Fibroblast of lung (primary cell): ENCODE results near the gene SLC24A5. TPM values are rescaled to one million over a fixed set of nuclear protein-coding genes. Genes with fewer than 3 reads are reported as not detected.

Experiments used
- DNase-seq, 2 donors: peaks; one replicate each; pipeline versions ENCODE4 v3.0.0 to v3.0.0-alpha.2; 2010; ENCODE audit warnings: low read depth in 2 of 2
- H2AFZ ChIP-seq: 2 replicates; pipeline ENCODE4 v1.5.1; 2012; ENCODE audit warnings: low read length, control low read depth, inconsistent platforms
- H3K27ac ChIP-seq: 2 replicates; pipeline ENCODE4 v1.5.1; 2011; ENCODE audit warnings: low read length, control low read depth; ENCODE audit not compliant: insufficient read depth
- H3K27me3 ChIP-seq: 2 replicates; pipeline ENCODE4 v1.5.1; 2011; ENCODE audit warnings: mild to moderate bottlenecking, low read length; ENCODE audit not compliant: control insufficient read depth, insufficient read depth
- H3K36me3 ChIP-seq: 2 replicates; pipeline ENCODE4 v1.5.1; 2011; ENCODE audit warnings: low read length; ENCODE audit not compliant: control insufficient read depth, insufficient read depth
- H3K4me1 ChIP-seq: 2 replicates; pipeline ENCODE4 v1.5.1; 2011; ENCODE audit warnings: low read length; ENCODE audit not compliant: control insufficient read depth, insufficient read depth; ENCODE audit errors: extremely low read depth
- H3K4me2 ChIP-seq: 2 replicates; pipeline ENCODE4 v1.5.1; 2011; ENCODE audit warnings: low read length, control low read depth; ENCODE audit not compliant: insufficient read depth; ENCODE audit errors: extremely low read depth
- H3K4me3 ChIP-seq, 4 experiments: fragments of 200-600 bp in 1 of 4; sonication (generic) in 1 of 4; replicated peaks in 1 of 4; 2 replicates each; pipeline ENCODE4 v1.5.1; 2011 to 2016; ENCODE audit warnings: low read length in 4 of 4, low read depth in 3 of 4, mild to moderate bottlenecking in 3 of 4, control low read depth in 2 of 4, inconsistent platforms in 1 of 4, mixed read lengths in 1 of 4; ENCODE audit not compliant: insufficient read depth in 1 of 4; ENCODE audit errors: control extremely low read depth in 1 of 4
- H3K79me2 ChIP-seq: 2 replicates; pipeline ENCODE4 v1.5.1; 2012; ENCODE audit warnings: mild to moderate bottlenecking, low read length, inconsistent platforms; ENCODE audit not compliant: control insufficient read depth, insufficient read depth
- H3K9ac ChIP-seq: 2 replicates; pipeline ENCODE4 v1.5.1; 2011; ENCODE audit warnings: mild to moderate bottlenecking, low read length, control low read depth; ENCODE audit not compliant: insufficient read depth
- H3K9me3 ChIP-seq: 2 replicates; pipeline ENCODE4 v1.5.1; 2012; ENCODE audit warnings: low read depth, low read length; ENCODE audit not compliant: control insufficient read depth, insufficient read depth
- H4K20me1 ChIP-seq: 2 replicates; pipeline ENCODE4 v1.5.1; 2011; ENCODE audit warnings: low read length; ENCODE audit not compliant: control insufficient read depth, insufficient read depth; ENCODE audit errors: extremely low read depth
- CTCF ChIP-seq, 2 donors: IDR thresholded peaks in 1 of 2; conservative IDR thresholded peaks in 1 of 2; 1 replicate in 1 of 2; 2 replicates in 1 of 2; pipeline ENCODE4 v1.5.1; 2011 to 2012; ENCODE audit warnings: low read length in 2 of 2, control low read depth in 1 of 2, inconsistent platforms in 1 of 2, low read depth in 1 of 2, mild to moderate bottlenecking in 1 of 2
- EZH2 ChIP-seq: IDR thresholded peaks from 2 replicates; pipeline ENCODE4 v1.5.1; 2012; ENCODE audit warnings: low read length, control low read depth, mild to moderate bottlenecking; ENCODE audit errors: missing control alignments
- polyA plus RNA-seq, 2 donors: library from polyadenylated mRNA; depleted of rRNA in 1 of 2; stranded (reverse) in 1 of 2; unstranded in 1 of 2; fragments of >200 nt; gene quantifications; 2 replicates each; pipeline ENCODE4 v1.2.1, GENCODE V29; 2011 to 2012; ENCODE audit warnings: missing spikeins in 1 of 2
- total RNA-seq: library from RNA; depleted of rRNA; stranded (reverse); fragments of >200 nt; gene quantifications from 2 replicates; pipeline ENCODE4 v1.2.1, GENCODE V29; 2014

SLC24A5 gene
- total and polyA plus RNA-seq, 2 donors (not counting 1 experiment from before 2014, with no cell fraction given) = not detected

GRCh38 chr15:48096813-48097212 is 24.0 kb upstream of the SLC24A5 start:
- Histone ChIP-seq H3K4me1 (peaks cover 2% of the 10 kb centered on the region), H3K9ac (no peak overlapping the region), H4K20me1 (no peaks in the 10 kb centered on the region), H3K4me2 (no peak overlapping the region), H3K9me3 (no peaks in the 10 kb centered on the region), H3K4me3 (no peak overlapping the region), H3K36me3 (no peaks in the 10 kb centered on the region), H3K27me3 (no peaks in the 10 kb centered on the region), H3K27ac (no peak overlapping the region), H2AFZ (no peak overlapping the region), H3K79me2 (no peaks in the 10 kb centered on the region)
- TF ChIP-seq EZH2 = no peak
- TF ChIP-seq CTCF (conservative IDR thresholded peaks at IDR 0.05 in 1 of 2, IDR thresholded peaks at IDR 0.05 in 1 of 2; ENCODE audit: low read depth in 1 of 2, low read length in 2 of 2) = no peak
- DNase-seq = peak; percentile 73 to 85

- Histone ChIP-seq H4K20me1 (no peaks in the 10 kb centered on the region), H3K9me3 (no peaks in the 10 kb centered on the region), H3K9ac (no peak overlapping the region), H3K4me3 (no peak overlapping the region), H3K4me2 (no peak overlapping the region), H3K36me3 (no peaks in the 10 kb centered on the region), H3K79me2 (no peaks in the 10 kb centered on the region), H2AFZ (no peak overlapping the region), H3K4me1 (peaks cover 2% of the 10 kb centered on the region), H3K27me3 (no peaks in the 10 kb centered on the region), H3K27ac (no peak overlapping the region)
- TF ChIP-seq EZH2 (no peak), CTCF (conservative IDR thresholded peaks at IDR 0.05 in 1 of 2, IDR thresholded peaks at IDR 0.05 in 1 of 2; ENCODE audit: low read depth in 1 of 2, low read length in 2 of 2) (no peak)
- no peak for DNase-seq
Observed at GRCh38 chr15:48097264-48097663, 23.5 kb upstream of the SLC24A5 start.

GRCh38 chr15:48101376-48101961 is 19.3 kb upstream of the SLC24A5 start:
- no peak overlapping the region for H3K4me2 ChIP-seq
- DNase-seq = no peak
- peaks cover under 1% of the 10 kb centered on the region for H3K27me3 ChIP-seq
- no peak for TF ChIP-seq CTCF (conservative IDR thresholded peaks at IDR 0.05 in 1 of 2, IDR thresholded peaks at IDR 0.05 in 1 of 2; ENCODE audit: low read depth in 1 of 2, low read length in 2 of 2)
- no peak overlapping the region for H3K27ac ChIP-seq
- H4K20me1 ChIP-seq = no peaks in the 10 kb centered on the region
- no peaks in the 10 kb centered on the region for H3K79me2 ChIP-seq
- H3K36me3 ChIP-seq = no peaks in the 10 kb centered on the region
- H3K4me1 ChIP-seq = peaks cover under 1% of the 10 kb centered on the region
- H3K9ac ChIP-seq = no peak overlapping the region
- H3K9me3 ChIP-seq = no peaks in the 10 kb centered on the region
- H2AFZ ChIP-seq = no peak overlapping the region
- no peak overlapping the region for H3K4me3 ChIP-seq
